Activated T-helper 2 cell treated with anti-CD3 and anti-CD28 coated beads, Interferon-gamma antibody, Interleukin-2, Interleukin-4, amounts not matched to agents 10 μg/mL and 5 μg/mL and 100 μg/mL, durations not matched to agents 14 hours and 24 hours and 36 hours (primary cell): ENCODE measurements around the gene TBKBP1. TPM values are rescaled to one million over a fixed set of nuclear protein-coding genes. Genes with fewer than 3 reads are reported as not detected.

Experiments
- DNase-seq: peaks from one replicate; pipeline ENCODE4 v3.0.0; 2021; ENCODE audit warnings: low spot score
- H3K27ac Mint-ChIP-seq: one replicate; pipeline ENCODE4 v1.8.0; 2021; ENCODE audit warnings: mixed read lengths
- H3K27me3 Mint-ChIP-seq: one replicate; pipeline ENCODE4 v1.8.0; 2021; ENCODE audit warnings: low read depth, mixed read lengths
- H3K36me3 Mint-ChIP-seq: one replicate; pipeline ENCODE4 v1.8.0; 2021; ENCODE audit warnings: low read depth, mixed read lengths
- H3K4me1 Mint-ChIP-seq: one replicate; pipeline ENCODE4 v1.8.0; 2021; ENCODE audit warnings: low read depth, mixed read lengths
- H3K4me3 Mint-ChIP-seq: one replicate; pipeline ENCODE4 v1.8.0; 2021; ENCODE audit warnings: low read depth, mild to moderate bottlenecking, moderate library complexity, mixed read lengths
- H3K9me3 Mint-ChIP-seq: one replicate; pipeline ENCODE4 v1.8.0; 2021; ENCODE audit warnings: mixed read lengths
- intact Hi-C: fragments of 100-400 bp; cut with micrococcal nuclease; formaldehyde crosslinking; loops from one replicate; pipeline ENCODE4 v1.15.1; 2023
- total RNA-seq: library from RNA; stranded (reverse); gene quantifications from 2 replicates; pipeline ENCODE4 v1.2.3, GENCODE V29; 2022

The TBKBP1 gene
- total RNA-seq, 1 donor from 2014 or later = 9.8 TPM

GRCh38 chr17:47715669-47716325 lies 21.8 kb downstream of the TBKBP1 start:
- no peak overlapping the region for H3K4me3 Mint-ChIP-seq
- H3K27me3 Mint-ChIP-seq = peaks cover 4% of the 10 kb centered on the region
- no peaks in the 10 kb centered on the region for H3K9me3 Mint-ChIP-seq
- intact Hi-C loops = loop anchor here (5.0 kb wide), 1 partner anchor 53 kb away; no protein-coding TSS in a partner anchor
- peaks cover 1% of the 10 kb centered on the region for H3K36me3 Mint-ChIP-seq
- H3K27ac Mint-ChIP-seq = peak overlapping the region; percentile 29
- peaks cover 72% of the 10 kb centered on the region for H3K4me1 Mint-ChIP-seq
- no peak for DNase-seq

- Mint-ChIP-seq H3K4me1 (peaks cover 76% of the 10 kb centered on the region), H3K9me3 (no peaks in the 10 kb centered on the region), H3K36me3 (no peaks in the 10 kb centered on the region), H3K27me3 (peaks cover 4% of the 10 kb centered on the region), H3K4me3 (peak overlapping the region; percentile 51), H3K27ac (peak overlapping the region; percentile 95)
- no peak for DNase-seq
- intact Hi-C loops = loop anchor here (5.0 kb wide), 1 partner anchor 54 kb away; no protein-coding TSS in a partner anchor
Observed at GRCh38 chr17:47716375-47716774, 22.4 kb downstream of the TBKBP1 start.

GRCh38 chr17:47717261-47717697 lies 23.3 kb downstream of the TBKBP1 start:
- Mint-ChIP-seq H3K27ac (peak overlapping the region; percentile 95), H3K27me3 (peaks cover 4% of the 10 kb centered on the region), H3K4me1 (peaks cover 77% of the 10 kb centered on the region), H3K9me3 (no peaks in the 10 kb centered on the region), H3K4me3 (peak overlapping the region; percentile 32), H3K36me3 (no peaks in the 10 kb centered on the region)
- intact Hi-C loops = loop anchor here (5.0 kb wide), 1 partner anchor 55 kb away; no protein-coding TSS in a partner anchor
- no peak for DNase-seq

- Mint-ChIP-seq H3K36me3 (no peaks in the 10 kb centered on the region), H3K9me3 (no peaks in the 10 kb centered on the region), H3K4me1 (peaks cover 79% of the 10 kb centered on the region), H3K27ac (peak overlapping the region; percentile 95), H3K4me3 (peak overlapping the region; percentile 32), H3K27me3 (peaks cover 4% of the 10 kb centered on the region)
- intact Hi-C loops = loop anchor here (5.0 kb wide), 1 partner anchor 56 kb away; no protein-coding TSS in a partner anchor
- DNase-seq = no peak
Observed at GRCh38 chr17:47717979-47718621, 24.1 kb downstream of the TBKBP1 start.

DNA sequence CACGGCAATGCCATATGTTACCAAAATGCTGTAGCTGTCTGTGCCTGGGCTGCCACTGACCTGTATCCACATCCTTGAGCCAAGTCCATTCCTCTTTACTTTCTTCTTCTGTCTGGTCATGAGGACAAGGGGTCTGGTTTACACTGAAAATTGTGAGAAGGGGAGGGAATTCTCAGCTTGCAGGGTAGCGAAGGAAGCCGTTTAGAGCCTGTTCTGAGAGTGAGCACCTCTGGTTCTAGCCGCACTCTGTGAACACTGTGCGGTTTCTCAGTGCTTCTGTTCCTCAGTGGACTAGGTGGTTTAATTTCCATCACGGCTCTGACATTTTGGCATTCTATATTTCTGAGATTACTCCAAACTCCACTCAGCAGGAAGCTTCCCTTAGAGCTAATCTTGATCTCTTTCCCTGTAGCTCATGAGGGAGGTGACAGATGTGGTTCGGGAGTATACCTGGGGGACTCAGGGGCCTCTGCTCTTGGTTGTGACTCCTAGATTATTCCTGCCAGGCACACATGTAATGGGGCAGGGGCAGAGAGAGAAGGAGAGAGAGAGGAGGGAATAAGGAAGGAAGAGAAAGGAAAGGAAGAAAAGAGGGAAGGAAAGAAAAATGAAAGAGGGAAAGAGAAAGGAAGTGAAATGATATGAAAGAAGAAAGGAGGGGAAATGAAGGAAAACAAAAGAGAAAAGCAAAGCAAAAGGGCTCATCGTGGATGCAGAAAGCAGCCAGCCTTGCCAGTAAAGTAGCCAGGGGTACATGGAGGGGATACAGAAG lies 24.9 kb downstream of the TBKBP1 start:
- Mint-ChIP-seq H3K27me3 (peaks cover 2% of the 10 kb centered on the region), H3K36me3 (no peaks in the 10 kb centered on the region), H3K4me3 (peak overlapping the region; percentile 27), H3K27ac (peak overlapping the region; percentile 95), H3K9me3 (no peaks in the 10 kb centered on the region), H3K4me1 (peaks cover 78% of the 10 kb centered on the region)
- DNase-seq = no peak
- intact Hi-C loops = loop anchor here (5.0 kb wide), 1 partner anchor 57 kb away; no protein-coding TSS in a partner anchor

DNA sequence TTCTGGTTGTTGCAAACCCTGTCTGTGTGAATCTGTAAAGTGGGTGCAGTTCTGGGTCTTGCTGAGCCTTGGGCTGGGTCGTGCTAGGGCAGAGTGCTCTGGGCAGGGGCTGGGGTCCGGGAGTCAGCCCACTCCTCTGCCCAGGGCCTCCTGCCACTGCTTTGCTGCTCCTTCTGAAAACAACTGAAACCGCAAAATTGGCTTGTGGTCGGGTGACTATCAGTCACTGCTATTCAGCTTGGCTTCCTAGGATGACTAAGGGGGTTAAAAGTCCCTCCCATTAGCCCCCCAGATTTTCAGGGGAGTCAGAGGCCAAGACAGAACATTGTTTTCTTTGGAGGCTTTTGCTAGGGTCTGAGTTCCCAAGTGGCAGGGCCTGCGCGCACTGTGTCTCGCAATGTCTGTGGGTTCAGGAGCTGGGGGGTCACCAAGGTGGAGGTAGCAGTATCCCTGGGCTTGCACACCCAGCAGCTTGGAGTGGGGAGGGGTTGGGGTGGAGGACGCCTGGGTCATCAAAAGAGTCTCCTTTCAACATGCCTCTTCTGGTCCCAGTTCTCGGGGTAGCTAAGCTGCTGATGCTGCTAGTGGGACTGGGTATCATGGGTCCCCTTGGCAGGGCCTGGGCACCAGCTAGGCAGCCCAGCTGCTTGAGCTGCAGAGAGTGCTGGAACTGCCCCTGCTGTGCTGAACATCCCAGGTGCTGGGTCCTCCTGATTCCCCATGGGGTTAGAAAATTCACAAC lies 25.6 kb downstream of the TBKBP1 start:
- peak overlapping the region; percentile 65 for H3K4me3 Mint-ChIP-seq
- intact Hi-C loops = loop anchor here (5.0 kb wide), 1 partner anchor 57 kb away; no protein-coding TSS in a partner anchor

DNA sequence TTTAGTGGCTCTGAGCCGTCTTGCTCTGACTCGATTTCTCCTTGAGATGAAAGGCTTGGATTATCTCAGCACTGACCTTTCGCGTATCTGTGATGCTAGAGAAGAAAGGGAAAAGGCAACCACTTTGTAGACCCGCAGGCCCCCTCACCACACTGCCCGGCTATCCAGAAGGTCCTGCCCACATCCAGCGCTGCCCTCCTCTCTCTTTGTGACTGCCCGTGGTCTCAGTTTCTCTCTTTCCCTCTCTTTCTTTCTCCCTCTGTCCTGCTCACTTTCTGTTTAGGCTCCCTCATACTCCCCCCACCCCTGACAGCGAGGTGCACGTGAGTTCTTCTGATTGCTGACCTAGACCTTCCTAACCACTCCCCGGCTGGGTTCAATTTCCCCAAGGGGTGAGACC lies 26.2 kb downstream of the TBKBP1 start:
- peak overlapping the region; percentile 31 for H3K4me3 Mint-ChIP-seq
- peaks cover 75% of the 10 kb centered on the region for H3K4me1 Mint-ChIP-seq
- H3K36me3 Mint-ChIP-seq = no peaks in the 10 kb centered on the region
- no peaks in the 10 kb centered on the region for H3K27me3 Mint-ChIP-seq
- DNase-seq = no peak
- intact Hi-C loops = no loop called here
- no peaks in the 10 kb centered on the region for H3K9me3 Mint-ChIP-seq
- peak overlapping the region; percentile 95 for H3K27ac Mint-ChIP-seq

More for the DNA sequence above, 25.6 kb downstream of the TBKBP1 start:
- peak; percentile 61 for DNase-seq
- peaks cover 72% of the 10 kb centered on the region for H3K4me1 Mint-ChIP-seq
- peak overlapping the region; percentile 95 for H3K27ac Mint-ChIP-seq
- H3K36me3 Mint-ChIP-seq = no peaks in the 10 kb centered on the region
- H3K9me3 Mint-ChIP-seq = no peaks in the 10 kb centered on the region
- no peaks in the 10 kb centered on the region for H3K27me3 Mint-ChIP-seq

GRCh38 chr17:47720754-47721533 lies 27.0 kb downstream of the TBKBP1 start:
- H3K36me3 Mint-ChIP-seq = no peaks in the 10 kb centered on the region
- H3K4me3 Mint-ChIP-seq = peak overlapping the region; percentile 64
- intact Hi-C loops = loop anchor here (1.0 kb wide), 3 partner anchors 12 to 22 kb away; partner anchors contain the start of gene TBX21
- H3K4me1 Mint-ChIP-seq = peaks cover 73% of the 10 kb centered on the region
- peak overlapping the region; percentile 95 for H3K27ac Mint-ChIP-seq
- peak; percentile 82 for DNase-seq
- H3K27me3 Mint-ChIP-seq = no peaks in the 10 kb centered on the region
- H3K9me3 Mint-ChIP-seq = no peaks in the 10 kb centered on the region

DNA sequence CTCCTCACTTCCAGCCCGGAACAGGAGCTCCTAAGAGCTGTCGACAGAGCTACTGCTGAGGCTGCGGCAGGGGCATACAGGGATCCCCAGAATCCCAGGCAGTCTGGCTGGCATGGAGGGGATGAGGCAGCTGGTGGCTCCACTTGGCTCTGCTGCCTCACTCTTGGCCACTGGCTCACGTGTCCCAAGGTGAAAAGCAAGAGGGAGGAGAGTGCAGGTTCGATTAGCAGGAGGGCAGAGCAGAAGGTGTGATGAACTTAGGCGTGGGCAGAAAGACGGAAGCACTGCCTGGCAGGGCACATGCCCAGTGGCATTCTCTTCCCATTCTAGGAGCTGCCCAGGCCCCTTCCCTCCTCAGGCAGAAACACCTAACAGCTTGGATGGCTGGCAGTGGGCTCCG lies 27.8 kb downstream of the TBKBP1 start:
- H3K27ac Mint-ChIP-seq = peak overlapping the region; percentile 95
- H3K27me3 Mint-ChIP-seq = no peaks in the 10 kb centered on the region
- peak overlapping the region; percentile 64 for H3K4me3 Mint-ChIP-seq
- no peak for DNase-seq
- no peaks in the 10 kb centered on the region for H3K36me3 Mint-ChIP-seq
- peaks cover 73% of the 10 kb centered on the region for H3K4me1 Mint-ChIP-seq
- intact Hi-C loops = loop anchor here (1.0 kb wide), 3 partner anchors 12 to 22 kb away; partner anchors contain the start of gene TBX21
- H3K9me3 Mint-ChIP-seq = no peaks in the 10 kb centered on the region

DNA sequence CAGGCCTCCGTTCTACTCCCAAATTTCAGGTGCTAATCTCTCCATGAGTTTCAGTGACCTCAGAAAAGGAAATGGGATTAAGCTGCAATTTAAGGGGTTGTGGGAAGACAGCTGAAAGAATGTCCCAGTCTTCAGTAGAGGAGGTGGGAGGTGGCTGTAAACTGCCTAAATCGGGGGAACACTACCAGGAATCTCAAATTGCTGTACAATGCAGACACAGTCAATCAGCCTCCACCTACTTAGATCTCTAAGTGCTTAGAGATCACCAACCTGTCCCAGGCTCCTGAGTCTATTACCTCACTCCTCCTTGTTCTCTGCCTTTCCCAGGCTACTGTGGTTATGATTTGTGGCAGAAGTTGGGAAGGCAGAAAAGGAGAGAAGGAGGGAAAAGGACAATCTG lies 30.7 kb downstream of the TBKBP1 start:
- H3K27me3 Mint-ChIP-seq = no peaks in the 10 kb centered on the region
- no peaks in the 10 kb centered on the region for H3K36me3 Mint-ChIP-seq
- no peak for DNase-seq
- H3K4me1 Mint-ChIP-seq = peaks cover 59% of the 10 kb centered on the region
- H3K9me3 Mint-ChIP-seq = no peaks in the 10 kb centered on the region
- intact Hi-C loops = no loop called here
- no peak overlapping the region for H3K4me3 Mint-ChIP-seq
- H3K27ac Mint-ChIP-seq = no peak overlapping the region

DNA sequence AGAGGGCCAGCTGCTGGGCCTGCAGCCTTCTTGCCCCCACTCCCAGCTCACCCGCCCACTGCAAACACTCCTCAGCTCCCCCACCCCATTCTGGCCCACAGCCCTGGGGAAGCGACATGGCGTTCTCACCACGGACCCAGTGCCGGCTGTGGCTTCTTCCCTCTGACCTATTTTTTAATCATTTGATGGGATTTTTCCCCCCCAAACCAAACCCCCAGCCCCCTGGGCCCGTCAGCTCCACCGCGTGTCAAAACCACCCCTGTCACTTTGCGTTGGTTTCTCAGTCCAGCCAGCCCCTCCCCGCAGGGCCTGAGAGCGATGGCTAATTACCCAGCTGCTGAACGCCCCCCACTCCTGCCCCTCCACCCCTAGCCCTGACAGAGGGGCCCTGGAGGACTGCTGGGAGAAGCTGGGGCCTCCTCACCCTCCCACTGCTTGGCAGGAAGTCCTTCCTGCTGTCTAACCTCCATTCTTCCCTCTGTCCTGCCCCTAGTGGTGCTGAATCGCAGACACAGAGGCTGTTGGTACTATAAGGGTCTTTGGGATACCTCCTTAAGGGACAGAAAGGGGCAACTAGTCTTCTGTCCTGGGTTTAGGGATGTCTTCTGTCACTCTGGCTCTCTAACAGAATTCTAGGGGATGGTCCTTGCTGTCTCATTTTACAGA lies 31.6 kb downstream of the TBKBP1 start:
- Mint-ChIP-seq H3K27me3 (no peaks in the 10 kb centered on the region), H3K4me1 (peaks cover 55% of the 10 kb centered on the region), H3K4me3 (no peak overlapping the region), H3K36me3 (no peaks in the 10 kb centered on the region), H3K27ac (no peak overlapping the region), H3K9me3 (no peaks in the 10 kb centered on the region)
- no peak for DNase-seq
- intact Hi-C loops = no loop called here
